GM23338 (cell line): ENCODE measurements around the gene CRY1.

Experiments used
- CTCF ChIP-seq, 2 experiments: fragments of 200-600 bp in 1 of 2; sonication (generic) in 1 of 2; conservative IDR thresholded peaks; 2 replicates each; pipeline versions ENCODE4 v1.5.1 to v1.6.1; 2016 to 2017; ENCODE audit warnings: antibody characterized with exemption in 2 of 2, low read depth in 2 of 2, mild to moderate bottlenecking in 2 of 2, moderate library complexity in 1 of 2
- JUNB ChIP-seq: IDR thresholded peaks from one replicate; pipeline ENCODE4 v1.6.1; 2016; ENCODE audit warnings: antibody characterized with exemption; ENCODE audit not compliant: unreplicated experiment

- TF ChIP-seq CTCF (conservative IDR thresholded peaks at IDR 0.05; ENCODE audit: low read depth in 2 of 2) (no peak), JUNB (no peak)
These were observed 66.3 kb downstream of the CRY1 start for GRCh38 chr12:107026806-107027635.
